ENCODE data around the gene CADM2.
"Not testable (repeated sequence)": the region's sequence is repeated elsewhere in the genome, so short reads cannot be mapped to it uniquely, and the experiment has no call there.

The CADM2 gene

GRCh38 chr3:85681906-85682305 is 723.1 kb downstream of the CADM2 start:
- in situ Hi-C loops (cut with MboI; ENCODE audit: low pct_unique_long_range_greater_than_20kb, low sequenced_read_pairs), result no loop called here

GRCh38 chr3:85691196-85691595 is 732.4 kb downstream of the CADM2 start:
- no peak for DNase-seq
- in situ Hi-C loops (cut with MboI; ENCODE audit: low pct_unique_long_range_greater_than_20kb, low sequenced_read_pairs), result no loop called here

More at GRCh38 chr3:85681906-85682305, 723.1 kb downstream of the CADM2 start:
- no peak for DNase-seq

DNA sequence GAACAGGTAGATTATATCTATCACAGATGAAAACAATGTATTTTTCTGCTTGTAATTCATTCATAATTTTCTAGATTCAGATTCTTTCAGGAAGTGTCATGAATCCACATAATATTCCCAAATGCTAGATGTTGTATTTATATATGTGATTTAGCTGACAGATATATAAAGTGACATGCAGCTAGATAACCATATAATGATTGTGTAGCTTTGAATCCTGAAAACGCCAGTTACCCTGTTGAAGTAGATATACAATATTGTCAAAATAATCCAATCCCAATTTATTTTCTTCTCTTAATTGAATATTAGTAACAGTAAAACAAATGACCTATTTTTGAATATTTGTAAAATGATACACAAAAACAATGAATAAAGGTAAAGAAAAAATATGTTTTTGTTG is 738.4 kb downstream of the CADM2 start:
- DNase-seq, result no peak
- in situ Hi-C loops (cut with MboI; ENCODE audit: low pct_unique_long_range_greater_than_20kb, low sequenced_read_pairs), result no loop called here

DNA sequence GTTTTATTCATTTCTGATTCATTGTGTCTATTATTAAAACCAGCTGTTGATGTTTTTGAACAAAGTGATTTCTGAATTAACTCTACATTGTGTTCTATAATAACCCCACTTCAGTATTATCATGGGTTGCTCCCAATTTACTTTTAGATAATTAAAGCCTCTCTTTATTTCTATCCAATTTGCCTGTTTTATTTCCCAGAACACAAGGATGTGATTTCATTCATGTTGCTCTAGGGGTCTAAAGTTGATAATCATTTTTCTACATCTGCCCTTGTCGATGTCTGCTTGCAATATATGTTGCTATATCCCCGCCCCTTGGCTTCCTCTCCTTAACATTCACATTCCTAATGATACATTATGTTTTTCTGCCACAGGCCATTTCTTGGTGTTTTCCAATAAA is 747.3 kb downstream of the CADM2 start:
- no peak for DNase-seq
- in situ Hi-C loops (cut with MboI; ENCODE audit: low pct_unique_long_range_greater_than_20kb, low sequenced_read_pairs), result no loop called here

GRCh38 chr3:85708325-85708724 is 749.5 kb downstream of the CADM2 start:
- in situ Hi-C loops (cut with MboI; ENCODE audit: low pct_unique_long_range_greater_than_20kb, low sequenced_read_pairs); DNase-seq: not testable (repeated sequence)

GRCh38 chr3:85709346-85709892 is 750.6 kb downstream of the CADM2 start:
- DNase-seq, result no peak
- in situ Hi-C loops (cut with MboI; ENCODE audit: low pct_unique_long_range_greater_than_20kb, low sequenced_read_pairs), result no loop called here

DNA sequence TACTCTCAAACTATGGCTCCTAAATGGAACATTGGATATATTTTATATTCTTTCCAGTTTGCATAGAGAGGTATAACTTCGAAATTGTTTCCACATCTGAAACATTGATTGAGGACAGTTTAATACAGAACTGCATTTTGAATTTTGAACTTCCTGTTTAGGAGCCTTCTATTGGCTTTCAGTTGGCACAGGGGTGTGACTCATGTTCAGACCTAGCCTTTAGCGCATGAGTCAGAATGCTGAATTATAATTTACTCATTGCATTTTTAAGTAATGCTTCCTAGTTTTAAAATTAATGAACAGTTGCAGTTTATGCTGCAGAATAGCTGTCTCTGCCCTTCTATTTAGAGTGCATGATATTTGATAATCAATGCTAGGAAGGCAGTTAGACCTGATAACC is 751.7 kb downstream of the CADM2 start:
- in situ Hi-C loops (cut with MboI; ENCODE audit: low pct_unique_long_range_greater_than_20kb, low sequenced_read_pairs), result no loop called here
- no peak for DNase-seq

DNA sequence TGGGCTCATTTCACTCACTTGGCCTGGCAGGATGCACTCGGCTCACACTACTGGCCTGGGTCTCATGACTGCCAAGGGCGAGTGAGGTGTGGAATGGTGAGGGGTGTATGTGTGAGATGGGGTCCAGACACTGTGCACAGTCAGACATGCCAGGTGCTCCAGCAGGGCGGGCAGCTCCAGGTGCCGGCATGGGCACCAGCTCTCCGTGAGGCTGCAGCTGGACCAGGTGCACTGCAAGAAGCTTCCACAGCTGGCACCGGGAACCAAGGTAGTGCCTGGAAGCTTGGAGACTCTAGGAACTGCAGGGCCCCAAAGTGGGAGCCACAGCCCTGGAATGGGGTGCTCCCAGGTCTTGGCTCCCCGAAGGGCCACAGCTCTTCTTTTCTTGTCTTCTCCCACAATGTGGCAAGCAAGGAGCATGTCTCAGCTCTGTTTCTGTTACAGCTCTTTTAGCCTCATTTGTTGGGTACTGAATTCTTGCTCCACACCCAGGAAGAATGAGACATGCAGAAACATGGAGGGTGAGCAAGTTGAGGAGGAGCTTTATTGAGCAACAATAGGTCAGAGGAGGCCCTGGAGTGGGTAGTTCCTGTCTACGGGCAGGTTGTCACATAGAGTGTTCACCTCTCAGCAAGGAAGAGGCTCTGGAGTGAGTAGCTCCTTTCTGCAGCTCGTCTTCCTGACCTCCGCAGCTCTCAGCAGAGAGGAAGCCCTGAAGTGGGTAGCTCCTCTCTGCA is 762.8 kb downstream of the CADM2 start:
- in situ Hi-C loops (cut with MboI; ENCODE audit: low pct_unique_long_range_greater_than_20kb, low sequenced_read_pairs), result no loop called here

GRCh38 chr3:85725809-85726208 is 767.0 kb downstream of the CADM2 start:
- in situ Hi-C loops (cut with MboI; ENCODE audit: low pct_unique_long_range_greater_than_20kb, low sequenced_read_pairs), result no loop called here
- no peak for DNase-seq

More for the DNA sequence above, 762.8 kb downstream of the CADM2 start:
- no peak for DNase-seq

DNA sequence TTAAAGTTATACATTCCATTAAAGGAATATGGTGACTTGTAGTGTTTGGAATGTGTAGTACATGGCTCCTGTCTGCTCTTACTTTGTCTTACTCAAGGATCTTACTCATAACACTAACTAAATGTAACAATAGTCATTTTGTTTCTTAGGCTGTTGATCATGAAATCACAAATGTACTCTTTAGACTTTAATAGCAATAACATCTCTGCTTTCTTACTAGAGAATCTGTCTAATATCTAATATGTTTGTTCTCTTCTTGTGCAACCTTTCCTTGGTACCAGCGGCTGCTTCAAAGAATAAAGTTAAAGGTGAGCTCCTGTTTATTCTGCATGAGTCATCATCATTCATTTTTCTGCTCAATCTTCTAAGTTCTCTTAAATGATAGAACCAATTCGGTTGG is 767.5 kb downstream of the CADM2 start:
- in situ Hi-C loops (cut with MboI; ENCODE audit: low pct_unique_long_range_greater_than_20kb, low sequenced_read_pairs), result no loop called here
- DNase-seq, result no peak

- no peak for DNase-seq
- in situ Hi-C loops (cut with MboI; ENCODE audit: low pct_unique_long_range_greater_than_20kb, low sequenced_read_pairs), result no loop called here
Observed at GRCh38 chr3:85737846-85738245, 779.1 kb downstream of the CADM2 start.

- no peak for DNase-seq
- in situ Hi-C loops (cut with MboI; ENCODE audit: low pct_unique_long_range_greater_than_20kb, low sequenced_read_pairs), result no loop called here
Observed at GRCh38 chr3:85740561-85740960, 781.8 kb downstream of the CADM2 start.

GRCh38 chr3:85758442-85758841 is 799.7 kb downstream of the CADM2 start:
- no peak for DNase-seq
- in situ Hi-C loops (cut with MboI; ENCODE audit: low pct_unique_long_range_greater_than_20kb, low sequenced_read_pairs), result no loop called here

DNA sequence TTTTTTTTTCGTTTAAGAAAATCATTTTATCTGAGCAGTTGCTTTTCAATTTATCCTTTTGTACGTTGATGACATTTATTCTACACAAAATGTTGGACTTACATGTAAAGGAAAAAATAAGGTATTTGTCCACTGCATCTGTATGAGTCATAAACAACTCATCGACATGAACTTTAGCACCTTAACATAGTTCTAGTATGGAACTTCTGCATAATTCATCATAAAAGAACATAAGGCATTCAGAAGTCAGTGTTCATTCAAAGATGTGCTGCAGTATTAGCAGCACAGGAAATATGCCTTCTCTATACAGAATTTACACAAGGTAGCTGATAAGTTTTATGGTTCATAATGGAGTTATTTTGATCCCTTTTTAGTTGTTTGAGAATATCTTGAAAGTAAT is 801.6 kb downstream of the CADM2 start:
- in situ Hi-C loops (cut with MboI; ENCODE audit: low pct_unique_long_range_greater_than_20kb, low sequenced_read_pairs), result no loop called here
- no peak for DNase-seq

DNA sequence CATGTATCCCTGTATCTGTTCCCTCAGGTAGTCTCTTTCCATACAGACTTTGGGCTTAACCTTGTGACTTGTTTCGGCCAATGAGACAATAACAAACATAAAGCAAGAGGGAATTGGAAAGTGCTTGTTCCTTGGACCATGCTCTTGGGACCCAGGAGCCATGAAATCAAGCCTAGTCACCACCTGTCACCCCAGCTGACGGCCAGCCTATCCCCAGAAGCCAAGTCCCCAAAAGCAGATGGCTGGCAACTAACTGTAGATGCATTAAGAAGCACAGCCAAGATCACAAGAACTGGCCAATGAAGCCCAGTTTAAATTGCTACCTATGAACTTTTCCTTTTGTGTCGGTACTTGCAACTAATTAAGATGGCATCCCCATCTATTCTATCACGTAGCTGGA is 822.0 kb downstream of the CADM2 start:
- no peak for DNase-seq
- in situ Hi-C loops (cut with MboI; ENCODE audit: low pct_unique_long_range_greater_than_20kb, low sequenced_read_pairs), result no loop called here

DNA sequence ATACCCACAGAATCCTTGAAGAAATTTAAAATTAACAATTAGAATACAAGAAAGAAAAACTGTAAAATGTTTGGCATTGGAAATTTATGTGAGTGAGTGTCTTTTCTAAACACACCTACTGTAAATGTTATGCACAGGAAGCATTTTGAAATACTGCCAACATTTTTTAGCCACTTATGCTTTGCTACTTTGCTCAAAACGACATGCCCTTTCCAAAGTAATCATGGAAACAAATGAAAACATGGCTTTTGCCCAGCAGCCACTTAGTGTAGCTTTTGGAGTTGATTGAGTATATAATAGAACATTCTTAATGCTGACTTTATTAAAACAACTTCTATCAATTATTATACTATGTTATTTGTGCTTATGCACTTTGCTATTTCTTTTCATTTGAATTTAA is 823.0 kb downstream of the CADM2 start:
- DNase-seq, result no peak
- in situ Hi-C loops (cut with MboI; ENCODE audit: low pct_unique_long_range_greater_than_20kb, low sequenced_read_pairs), result no loop called here

DNA sequence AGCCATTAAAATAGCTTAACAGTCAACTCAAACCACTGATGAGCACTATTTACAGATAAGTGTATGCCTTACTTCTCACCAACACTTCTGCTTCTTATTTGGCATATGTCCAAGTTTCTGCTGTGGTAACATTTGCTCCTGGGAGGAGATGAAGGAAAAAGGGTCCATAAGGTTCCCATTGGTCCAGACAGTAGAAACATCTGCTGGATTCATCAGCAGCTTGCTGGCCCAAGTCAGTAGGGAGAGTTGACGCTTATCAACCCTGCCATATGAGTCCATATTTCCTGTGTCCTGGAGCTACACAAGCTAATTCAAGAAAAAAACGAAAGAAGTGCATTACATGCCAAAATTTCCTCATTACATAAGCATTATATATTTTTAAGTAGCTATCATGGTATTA is 824.5 kb downstream of the CADM2 start:
- in situ Hi-C loops (cut with MboI; ENCODE audit: low pct_unique_long_range_greater_than_20kb, low sequenced_read_pairs), result no loop called here
- no peak for DNase-seq

- in situ Hi-C loops (cut with MboI; ENCODE audit: low pct_unique_long_range_greater_than_20kb, low sequenced_read_pairs), result no loop called here
- DNase-seq, result no peak
Observed at GRCh38 chr3:85785766-85786165, 827.0 kb downstream of the CADM2 start.

DNA sequence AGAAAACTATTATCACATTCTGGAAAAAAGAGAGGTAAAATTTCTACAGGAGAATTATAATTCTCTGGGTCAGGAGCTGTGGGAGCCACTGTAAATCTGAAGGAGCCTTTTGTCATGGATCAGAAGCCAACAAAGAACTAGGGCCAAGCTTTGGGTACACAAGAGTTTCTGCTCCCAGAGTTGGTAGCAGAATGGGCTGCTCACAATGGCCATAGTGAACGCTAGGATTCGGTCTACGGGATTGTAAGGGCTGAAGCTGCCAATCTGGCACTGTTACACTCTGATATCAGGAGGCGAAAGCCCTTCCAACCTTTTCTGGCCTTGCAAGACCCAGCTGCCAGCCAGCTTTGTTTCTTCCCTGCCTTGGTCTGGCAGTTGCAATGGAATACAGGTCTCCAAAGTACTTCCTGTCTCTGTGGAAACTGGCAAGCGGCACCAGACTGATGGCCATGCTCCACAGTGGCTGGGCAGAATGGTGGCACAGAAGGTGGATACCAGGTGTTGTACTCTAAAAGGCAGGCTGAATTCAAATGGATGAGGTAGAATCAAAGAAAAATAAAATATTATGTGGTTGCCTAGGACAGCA is 831.7 kb downstream of the CADM2 start:
- DNase-seq, result no peak
- in situ Hi-C loops (cut with MboI; ENCODE audit: low pct_unique_long_range_greater_than_20kb, low sequenced_read_pairs), result no loop called here

- DNase-seq, result no peak
- in situ Hi-C loops (cut with MboI; ENCODE audit: low pct_unique_long_range_greater_than_20kb, low sequenced_read_pairs), result no loop called here
Observed at GRCh38 chr3:85796140-85796539, 837.4 kb downstream of the CADM2 start.

- in situ Hi-C loops (cut with MboI; ENCODE audit: low pct_unique_long_range_greater_than_20kb, low sequenced_read_pairs), result no loop called here
- DNase-seq, result no peak
Observed at GRCh38 chr3:85800676-85801075, 841.9 kb downstream of the CADM2 start.

Measured in KBM-7 (cell line).